Neural cell (in vitro differentiated cells): ENCODE data around the gene RAB11FIP4. TPM values are rescaled to one million over a fixed set of nuclear protein-coding genes. Genes with fewer than 3 reads are reported as not detected.

Experiments used
- H2AFZ ChIP-seq: fragments of 200-600, 300-800 bp; sonication (generic), shearing (Covaris generic); 2 replicates; pipeline ENCODE4 v1.6.0; 2014; ENCODE audit warnings: low read depth, mild to moderate bottlenecking, antibody characterized with exemption, low read length, moderate library complexity
- H3F3A ChIP-seq: fragments of 200-600 bp; shearing (Covaris generic); 2 replicates; pipeline ENCODE4 v1.6.1; 2016; ENCODE audit warnings: mild to moderate bottlenecking, moderate library complexity, mixed read lengths, antibody characterized with exemption, low read length; ENCODE audit not compliant: insufficient read depth, poor library complexity, severe bottlenecking
- H3K27ac ChIP-seq: fragments of 200-600, 300-800 bp; sonication (generic), shearing (Covaris generic); 2 replicates; pipeline ENCODE4 v1.5.1; 2014; ENCODE audit warnings: mild to moderate bottlenecking, low read length, moderate library complexity
- H3K27me3 ChIP-seq: fragments of 300-800, 200-600 bp; sonication (generic), shearing (Covaris generic); 2 replicates; pipeline ENCODE4 v1.6.0; 2014; ENCODE audit warnings: mild to moderate bottlenecking, low read depth, low read length, moderate library complexity; ENCODE audit not compliant: insufficient read depth
- H3K36me3 ChIP-seq: fragments of 300-800, 200-600 bp; sonication (generic), shearing (Covaris generic); 2 replicates; pipeline ENCODE4 v1.5.1; 2014; ENCODE audit warnings: mild to moderate bottlenecking, antibody characterized with exemption, low read length, moderate library complexity; ENCODE audit not compliant: insufficient read depth
- H3K4me2 ChIP-seq: fragments of 300-800, 200-600 bp; sonication (generic), shearing (Covaris generic); 2 replicates; pipeline ENCODE4 v1.6.0; 2014; ENCODE audit warnings: mild to moderate bottlenecking, low read length
- H3K4me3 ChIP-seq: fragments of 300-800, 200-600 bp; sonication (generic), shearing (Covaris generic); 2 replicates; pipeline ENCODE4 v1.5.1; 2014; ENCODE audit warnings: mild to moderate bottlenecking, low read length, moderate library complexity
- H3K79me2 ChIP-seq: fragments of 200-600 bp; shearing (Covaris generic); replicated peaks from 2 replicates; pipeline ENCODE4 v1.6.0; 2014; ENCODE audit warnings: mild to moderate bottlenecking, low read length, moderate library complexity; ENCODE audit not compliant: insufficient read depth
- H3K9ac ChIP-seq: fragments of 300-800, 200-600 bp; sonication (generic), shearing (Covaris generic); 2 replicates; pipeline ENCODE4 v1.6.1; 2016; ENCODE audit warnings: mild to moderate bottlenecking, low read length, mixed read lengths
- H3K9me2 ChIP-seq: fragments of 200-600 bp; shearing (Covaris generic); 2 replicates; pipeline ENCODE4 v1.6.1; 2016; ENCODE audit warnings: mild to moderate bottlenecking, low read length, mixed read lengths; ENCODE audit not compliant: insufficient read depth
- H3K9me3 ChIP-seq: fragments of 200-600, 300-800 bp; sonication (generic), shearing (Covaris generic); 2 replicates; pipeline ENCODE4 v1.6.1; 2016; ENCODE audit warnings: mild to moderate bottlenecking, mixed run types, low read length, moderate library complexity, mixed read lengths
- H4K20me1 ChIP-seq: fragments of 200-600 bp; shearing (Covaris generic); 2 replicates; pipeline ENCODE4 v1.6.1; 2016; ENCODE audit warnings: mild to moderate bottlenecking, mixed run types; ENCODE audit not compliant: insufficient read depth
- CTCF ChIP-seq: fragments of 450-650 bp; IDR thresholded peaks from 2 replicates; pipeline ENCODE4 v1.5.1; 2014; ENCODE audit warnings: antibody characterized with exemption, mild to moderate bottlenecking, moderate library complexity; ENCODE audit not compliant: poor library complexity, severe bottlenecking
- EP300 ChIP-seq: fragments of 450-650 bp; conservative IDR thresholded peaks from 2 replicates; pipeline ENCODE4 v1.6.1; 2014; ENCODE audit warnings: antibody characterized with exemption, mild to moderate bottlenecking, moderate library complexity; ENCODE audit not compliant: poor library complexity, severe bottlenecking
- EZH2 ChIP-seq: fragments of 200-600, 300-800 bp; shearing (Covaris generic), sonication (generic); IDR thresholded peaks from 2 replicates; pipeline ENCODE4 v1.6.1; 2014; ENCODE audit warnings: antibody characterized with exemption, low read length, borderline replicate concordance, mild to moderate bottlenecking; ENCODE audit not compliant: insufficient read depth, poor library complexity, severe bottlenecking
- MXI1 ChIP-seq: fragments of 450-650 bp; conservative IDR thresholded peaks from 2 replicates; pipeline ENCODE4 v1.6.1; 2014; ENCODE audit warnings: antibody characterized with exemption, mild to moderate bottlenecking; ENCODE audit not compliant: poor library complexity, severe bottlenecking
- POLR2AphosphoS5 ChIP-seq: IDR thresholded peaks from 2 replicates; pipeline ENCODE4 v1.6.1; 2012
- RAD21 ChIP-seq: fragments of 450-650 bp; conservative IDR thresholded peaks from 2 replicates; pipeline ENCODE4 v1.6.1; 2014; ENCODE audit warnings: antibody characterized with exemption, mild to moderate bottlenecking, moderate library complexity
- REST ChIP-seq: IDR thresholded peaks from 2 replicates; pipeline ENCODE4 v1.6.1; 2012; ENCODE audit warnings: borderline replicate concordance
- SMC3 ChIP-seq: fragments of 450-650 bp; conservative IDR thresholded peaks from 2 replicates; pipeline ENCODE4 v1.6.1; 2014; ENCODE audit warnings: antibody characterized with exemption, mild to moderate bottlenecking, moderate library complexity; ENCODE audit not compliant: poor library complexity
- TAF1 ChIP-seq: IDR thresholded peaks from 2 replicates; pipeline ENCODE4 v1.6.1; 2012; ENCODE audit warnings: low read depth
- polyA plus RNA-seq: library from polyadenylated mRNA; depleted of rRNA; stranded (reverse); fragments of >200 nt; gene quantifications from 2 replicates; pipeline ENCODE4 v1.2.3, GENCODE V29; 2014

Gene RAB11FIP4
- polyA plus RNA-seq, 1 donor from 2014 or later = 14.4 TPM

GRCh38 chr17:31572341-31572740 lies 180.9 kb downstream of the RAB11FIP4 start:
- Histone ChIP-seq H3K4me3 (no peak overlapping the region), H3K36me3 (no peaks in the 10 kb centered on the region), H3K9me2 (no peaks in the 10 kb centered on the region), H3F3A (no peaks in the 10 kb centered on the region), H4K20me1 (no peaks in the 10 kb centered on the region), H3K9ac (no peak overlapping the region), H3K27ac (no peak overlapping the region), H3K79me2 (no peaks in the 10 kb centered on the region), H3K9me3 (no peaks in the 10 kb centered on the region), H2AFZ (no peak overlapping the region), H3K27me3 (no peaks in the 10 kb centered on the region), H3K4me2 (no peak overlapping the region)
- TF ChIP-seq RAD21 (no peak), CTCF (no peak), REST (no peak)

- H3K4me3 ChIP-seq = no peak overlapping the region
- H3K27me3 ChIP-seq = no peaks in the 10 kb centered on the region
- TF ChIP-seq TAF1 (no peak), MXI1 (no peak), REST (no peak), RAD21 (no peak), CTCF (no peak), EP300 (no peak), POLR2AphosphoS5 (no peak), EZH2 (no peak), SMC3 (no peak)
- H3K4me2 ChIP-seq = no peak overlapping the region
- H2AFZ ChIP-seq = no peak overlapping the region
- no peaks in the 10 kb centered on the region for H3K9me2 ChIP-seq
- no peaks in the 10 kb centered on the region for H4K20me1 ChIP-seq
- no peaks in the 10 kb centered on the region for H3K9me3 ChIP-seq
- no peaks in the 10 kb centered on the region for H3K36me3 ChIP-seq
- H3K27ac ChIP-seq = no peak overlapping the region
- H3K9ac ChIP-seq = no peak overlapping the region
- H3F3A ChIP-seq = no peaks in the 10 kb centered on the region
- no peaks in the 10 kb centered on the region for H3K79me2 ChIP-seq
Observed at GRCh38 chr17:31573047-31573446, 181.6 kb downstream of the RAB11FIP4 start.
